ENCODE results near the gene PGP. TPM values are rescaled to one million over a fixed set of nuclear protein-coding genes. Genes with fewer than 3 reads are reported as not detected.

Gene PGP
- total and polyA plus RNA-seq, 2 of the 4 experiments (the other 2 are of a cell fraction): 4.1 to 9.4 TPM

DNA sequence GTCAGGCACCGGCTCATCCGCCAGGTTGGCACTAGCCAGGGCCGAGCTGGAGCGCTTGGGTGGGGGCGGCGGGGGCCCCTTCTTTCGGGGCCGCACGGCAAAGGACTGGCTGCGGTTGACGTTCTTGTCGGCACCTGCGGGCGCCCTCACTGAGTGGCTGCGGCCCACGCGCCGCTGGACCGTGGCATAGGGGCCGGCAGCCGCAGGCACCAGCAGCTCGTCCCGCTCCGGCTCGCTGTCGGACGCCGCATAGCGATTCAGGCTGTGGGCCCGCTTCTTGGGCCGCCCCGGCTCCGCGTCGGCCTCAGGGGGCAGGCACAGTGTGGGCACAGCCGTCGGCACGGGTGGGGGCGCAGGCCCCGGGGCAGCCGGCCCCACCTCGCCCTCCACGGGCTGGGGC, 34.2 kb downstream of the PGP start:
- ATAC-seq (ENCODE audit: low read depth) (no peak), DNase-seq (no peak)
- Histone ChIP-seq H3K23ac (ENCODE audit: low read depth, low read length) (no peak overlapping the region), H3K4me1 (ENCODE audit: control insufficient read depth, insufficient read depth, low read length) (no peaks in the 10 kb centered on the region), H3K9me1 (ENCODE audit: insufficient read depth, low read length) (peaks cover 3% of the 10 kb centered on the region; the same call in 1 of the 2 replicates), H3K79me1 (ENCODE audit: low read depth in 1 of 2, low read length in 2 of 2) (no peaks in the 10 kb centered on the region), H3K4me2 (ENCODE audit: low read depth, low read length) (no peak overlapping the region), H2BK20ac (ENCODE audit: low read depth, low read length) (no peak overlapping the region), H4K91ac (ENCODE audit: insufficient read depth, low read depth, low read length) (no peak overlapping the region), H3K36me3 (ENCODE audit: control insufficient read depth, insufficient read depth, low read length) (peaks cover 22% of the 10 kb centered on the region), H2AK9ac (replicated peaks; ENCODE audit: low read depth, low read length, poor library complexity) (no peak overlapping the region), H3K56ac (ENCODE audit: extremely low read depth, insufficient read depth, low read length) (no peak overlapping the region), H3K9ac (ENCODE audit: low read depth, low read length) (no peak overlapping the region), H4K5ac (ENCODE audit: low read depth, low read length) (no peak overlapping the region), H2AFZ (replicated peaks; ENCODE audit: low read length, poor library complexity) (no peak overlapping the region), H3K4me3 (ENCODE audit: insufficient read depth, low read depth, low read length) (no peak overlapping the region), H4K20me1 (ENCODE audit: insufficient read depth, low read length) (peaks cover 7% of the 10 kb centered on the region; the same call in 1 of the 2 replicates), H2AK5ac (ENCODE audit: low read depth, low read length) (no peak overlapping the region), H3K14ac (replicated peaks; ENCODE audit: low read depth, low read length) (no peak overlapping the region), H2BK120ac (ENCODE audit: low read depth, low read length) (no peak overlapping the region), H3K27ac (ENCODE audit: insufficient read depth, low read length) (no peak overlapping the region), H2BK15ac (ENCODE audit: low read depth, low read length) (no peak overlapping the region), H3K9me3 (ENCODE audit: control insufficient read depth, insufficient read depth, low read length) (no peaks in the 10 kb centered on the region), H4K8ac (ENCODE audit: low read depth in 2 of 2, low read length in 2 of 2) (no peak overlapping the region), H3K18ac (ENCODE audit: low read depth, low read length) (no peak overlapping the region), H3K4ac (ENCODE audit: low read depth, low read length) (no peak overlapping the region), H3K27me3 (ENCODE audit: control insufficient read depth, insufficient read depth, low read length) (no peaks in the 10 kb centered on the region; the same call in 1 of the 2 replicates), H2BK5ac (ENCODE audit: low read depth, low read length, poor library complexity, severe bottlenecking) (no peak overlapping the region)
- no TSS peak for BruUV-seq (replicated peaks)
- CTCF ChIA-PET: no interaction called here
- in situ Hi-C loops (cut with MboI; ENCODE audit: low sequenced_read_pairs) (no loop called here), dilution Hi-C loops (cut with HindIII; ENCODE audit: low sequenced_read_pairs, unreplicated experiment) (no loop called here), intact Hi-C loops (cut with micrococcal nuclease) (no loop called here)
- TF ChIP-seq MAFK (IDR thresholded peaks at IDR 0.05; ENCODE audit: low read depth, low read length) (no peak), CEBPB (IDR thresholded peaks at IDR 0.05; ENCODE audit: low read depth, low read length) (no peak), FOS (IDR thresholded peaks at IDR 0.05; ENCODE audit: low read depth, low read length) (no peak), MAZ (IDR thresholded peaks at IDR 0.05; ENCODE audit: borderline replicate concordance, low read depth, low read length) (no peak), BHLHE40 (IDR thresholded peaks at IDR 0.05; ENCODE audit: low read depth, low read length) (no peak), NFE2L2 (IDR thresholded peaks at IDR 0.05; ENCODE audit: low read depth, low read length) (no peak), MXI1 (IDR thresholded peaks at IDR 0.05; ENCODE audit: borderline replicate concordance, low read depth, low read length) (no peak), RCOR1 (IDR thresholded peaks at IDR 0.05; ENCODE audit: insufficient replicate concordance, low read length) (no peak), RAD21 (IDR thresholded peaks at IDR 0.05; ENCODE audit: low read length) (no peak), CHD1 (IDR thresholded peaks at IDR 0.05; ENCODE audit: low read depth, low read length) (no peak), RFX5 (IDR thresholded peaks at IDR 0.05; ENCODE audit: low read depth, low read length) (no peak), POLR2A (IDR thresholded peaks at IDR 0.05; ENCODE audit: low read depth, low read length) (no peak), SMC3 (IDR thresholded peaks at IDR 0.05; ENCODE audit: low read depth, low read length) (no peak)
- TF ChIP-seq, protein P1, sequence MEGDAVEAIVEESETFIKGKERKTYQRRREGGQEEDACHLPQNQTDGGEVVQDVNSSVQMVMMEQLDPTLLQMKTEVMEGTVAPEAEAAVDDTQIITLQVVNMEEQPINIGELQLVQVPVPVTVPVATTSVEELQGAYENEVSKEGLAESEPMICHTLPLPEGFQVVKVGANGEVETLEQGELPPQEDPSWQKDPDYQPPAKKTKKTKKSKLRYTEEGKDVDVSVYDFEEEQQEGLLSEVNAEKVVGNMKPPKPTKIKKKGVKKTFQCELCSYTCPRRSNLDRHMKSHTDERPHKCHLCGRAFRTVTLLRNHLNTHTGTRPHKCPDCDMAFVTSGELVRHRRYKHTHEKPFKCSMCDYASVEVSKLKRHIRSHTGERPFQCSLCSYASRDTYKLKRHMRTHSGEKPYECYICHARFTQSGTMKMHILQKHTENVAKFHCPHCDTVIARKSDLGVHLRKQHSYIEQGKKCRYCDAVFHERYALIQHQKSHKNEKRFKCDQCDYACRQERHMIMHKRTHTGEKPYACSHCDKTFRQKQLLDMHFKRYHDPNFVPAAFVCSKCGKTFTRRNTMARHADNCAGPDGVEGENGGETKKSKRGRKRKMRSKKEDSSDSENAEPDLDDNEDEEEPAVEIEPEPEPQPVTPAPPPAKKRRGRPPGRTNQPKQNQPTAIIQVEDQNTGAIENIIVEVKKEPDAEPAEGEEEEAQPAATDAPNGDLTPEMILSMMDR (conservative IDR thresholded peaks at IDR 0.05; ENCODE audit: low read depth, low read length): no peak
- TF ChIP-seq, protein P2, sequence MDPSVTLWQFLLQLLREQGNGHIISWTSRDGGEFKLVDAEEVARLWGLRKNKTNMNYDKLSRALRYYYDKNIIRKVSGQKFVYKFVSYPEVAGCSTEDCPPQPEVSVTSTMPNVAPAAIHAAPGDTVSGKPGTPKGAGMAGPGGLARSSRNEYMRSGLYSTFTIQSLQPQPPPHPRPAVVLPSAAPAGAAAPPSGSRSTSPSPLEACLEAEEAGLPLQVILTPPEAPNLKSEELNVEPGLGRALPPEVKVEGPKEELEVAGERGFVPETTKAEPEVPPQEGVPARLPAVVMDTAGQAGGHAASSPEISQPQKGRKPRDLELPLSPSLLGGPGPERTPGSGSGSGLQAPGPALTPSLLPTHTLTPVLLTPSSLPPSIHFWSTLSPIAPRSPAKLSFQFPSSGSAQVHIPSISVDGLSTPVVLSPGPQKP (IDR thresholded peaks at IDR 0.05; ENCODE audit: borderline replicate concordance, low read depth, low read length): no peak
- TF ChIP-seq, protein P3, sequence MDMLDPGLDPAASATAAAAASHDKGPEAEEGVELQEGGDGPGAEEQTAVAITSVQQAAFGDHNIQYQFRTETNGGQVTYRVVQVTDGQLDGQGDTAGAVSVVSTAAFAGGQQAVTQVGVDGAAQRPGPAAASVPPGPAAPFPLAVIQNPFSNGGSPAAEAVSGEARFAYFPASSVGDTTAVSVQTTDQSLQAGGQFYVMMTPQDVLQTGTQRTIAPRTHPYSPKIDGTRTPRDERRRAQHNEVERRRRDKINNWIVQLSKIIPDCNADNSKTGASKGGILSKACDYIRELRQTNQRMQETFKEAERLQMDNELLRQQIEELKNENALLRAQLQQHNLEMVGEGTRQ (IDR thresholded peaks at IDR 0.05; ENCODE audit: low read depth, low read length): no peak
- POLR2A ChIA-PET (ENCODE audit: unreplicated experiment): no interaction called here
- 99% methylated on average over 23 of the region's 43 CpGs; no CpG with 5 or more reads in 1 of the 2 experiments for WGBS, 2 experiments (ENCODE audit: extremely low coverage in 2 of 2, insufficient read length in 1 of 2)
